GM20000 (cell line): ENCODE data around the gene TMEM106C.

Source experiments
- DNase-seq: peaks from one replicate; pipeline ENCODE4 v3.0.0; 2012; ENCODE audit warnings: low spot score
- CTCF ChIP-seq: IDR thresholded peaks from 2 replicates; pipeline ENCODE4 v1.5.1; 2012; ENCODE audit warnings: mild to moderate bottlenecking, control low read depth; ENCODE audit errors: extremely low read depth, missing control alignments

TMEM106C gene

GRCh38 chr12:47938093-47938492 lies 25.3 kb upstream of the TMEM106C start:
- DNase-seq = no peak
- no peak for TF ChIP-seq CTCF

GRCh38 chr12:47938594-47938993 lies 24.8 kb upstream of the TMEM106C start:
- DNase-seq = no peak
- no peak for TF ChIP-seq CTCF

- DNase-seq = no peak
Observed at GRCh38 chr12:47939009-47939601, 24.3 kb upstream of the TMEM106C start.

GRCh38 chr12:47940773-47941474 lies 22.5 kb upstream of the TMEM106C start:
- no peak for TF ChIP-seq CTCF
- no peak for DNase-seq

More at GRCh38 chr12:47939009-47939601, 24.3 kb upstream of the TMEM106C start:
- no peak for TF ChIP-seq CTCF

GRCh38 chr12:47941475-47941780 lies 22.0 kb upstream of the TMEM106C start:
- TF ChIP-seq CTCF = no peak
- peak; percentile 19 for DNase-seq

- TF ChIP-seq CTCF = no peak
- DNase-seq = peak; percentile 61
Observed at GRCh38 chr12:47941871-47942613, 21.4 kb upstream of the TMEM106C start.

GRCh38 chr12:47942614-47943225 lies 20.7 kb upstream of the TMEM106C start:
- no peak for DNase-seq
- TF ChIP-seq CTCF = no peak
